K562 (cell line): Measurements from ENCODE around the gene FAM89B. TPM values are rescaled to one million over a fixed set of nuclear protein-coding genes. Genes with fewer than 3 reads are reported as not detected.

Experiments
- CBX5 ChIP-seq: IDR thresholded peaks from 2 replicates; pipeline ENCODE4 v1.6.1; 2014; ENCODE audit warnings: low read depth, borderline replicate concordance
- CBX8 ChIP-seq: fragments of 200-600 bp; sonication (generic); IDR thresholded peaks from 2 replicates; pipeline ENCODE4 v1.6.1; 2012; ENCODE audit warnings: borderline replicate concordance, mixed run types, low read depth, mild to moderate bottlenecking, moderate library complexity, mixed read lengths, low read length, control low read depth, inconsistent platforms; ENCODE audit not compliant: poor library complexity, severe bottlenecking; ENCODE audit errors: extremely low read depth
- CEBPG ChIP-seq, 3 experiments: fragments of 200-800 bp in 1 of 3; sonication (Bioruptor generic) in 1 of 3; sonication (generic) in 1 of 3; formaldehyde crosslinking in 1 of 3; IDR thresholded peaks in 2 of 3; conservative IDR thresholded peaks in 1 of 3; 2 replicates each; pipeline versions ENCODE4 v1.6.1 to v1.8.0; 2016 to 2022; ENCODE audit warnings: missing compliant biosample characterization in 2 of 3, missing genetic modification characterization in 2 of 3, mild to moderate bottlenecking in 1 of 3, missing genetic modification reagents in 1 of 3
- ESRRA ChIP-seq: fragments of 450-650 bp; IDR thresholded peaks from 2 replicates; pipeline ENCODE4 v1.6.1; 2014; ENCODE audit warnings: low read depth, mild to moderate bottlenecking, moderate library complexity, borderline replicate concordance
- FOSL1 ChIP-seq: fragments of 200-800 bp; sonication (Bioruptor generic); conservative IDR thresholded peaks from 2 replicates; pipeline ENCODE4 v1.6.1; 2016; ENCODE audit warnings: missing genetic modification characterization, missing compliant biosample characterization
- FOXK1 ChIP-seq: sonication (generic); formaldehyde crosslinking; IDR thresholded peaks from 2 replicates; pipeline ENCODE4 v1.8.0; 2022; ENCODE audit warnings: missing genetic modification reagents, mild to moderate bottlenecking, borderline replicate concordance
- GATAD2A ChIP-seq: fragments of 450-650 bp; IDR thresholded peaks from 2 replicates; pipeline ENCODE4 v1.6.1; 2017
- IRF2 ChIP-seq: sonication (generic); formaldehyde crosslinking; IDR thresholded peaks from 2 replicates; pipeline ENCODE4 v1.8.1; 2022; ENCODE audit warnings: mild to moderate bottlenecking, missing genetic modification reagents
- MCM7 ChIP-seq, 2 experiments: fragments of 450-650 bp; IDR thresholded peaks; 2 replicates each; pipeline ENCODE4 v1.6.1; 2016 to 2018
- MTA2 ChIP-seq: fragments of 450-650 bp; IDR thresholded peaks from 2 replicates; pipeline ENCODE4 v1.6.1; 2016; ENCODE audit warnings: low read depth
- NELFE ChIP-seq: IDR thresholded peaks from 2 replicates; pipeline ENCODE4 v1.6.1; 2011; ENCODE audit warnings: mild to moderate bottlenecking; ENCODE audit not compliant: insufficient read depth, insufficient read length
- NEUROD1 ChIP-seq: fragments of 150-350 bp; IDR thresholded peaks from 2 replicates; pipeline ENCODE4 v1.6.1; 2014; ENCODE audit warnings: borderline replicate concordance, low read length, low read depth; ENCODE audit not compliant: partially characterized antibody
- NR1H2 ChIP-seq: sonication (generic); formaldehyde crosslinking; IDR thresholded peaks from 2 replicates; pipeline ENCODE4 v1.4.0; 2020; ENCODE audit warnings: mild to moderate bottlenecking, missing genetic modification reagents
- POLR2B ChIP-seq: fragments of 450-650 bp; IDR thresholded peaks from 2 replicates; pipeline ENCODE4 v1.6.1; 2018; ENCODE audit warnings: low read depth; ENCODE audit not compliant: partially characterized antibody
- RBFOX2 ChIP-seq: fragments of 200-400 bp; formaldehyde crosslinking; IDR thresholded peaks from 2 replicates; pipeline ENCODE4 v1.6.1; 2017; ENCODE audit warnings: low read depth, mild to moderate bottlenecking, low read length, moderate library complexity
- RFX5 ChIP-seq: IDR thresholded peaks from 2 replicates; pipeline ENCODE4 v1.6.1; 2011; ENCODE audit warnings: low read depth, mild to moderate bottlenecking, improper control_type of control experiment, low read length
- SMAD2 ChIP-seq: fragments of 150-350 bp; IDR thresholded peaks from 2 replicates; pipeline ENCODE4 v1.6.1; 2014; ENCODE audit warnings: low read depth, mild to moderate bottlenecking, low read length
- SRSF9 ChIP-seq: fragments of 200-400 bp; formaldehyde crosslinking; IDR thresholded peaks from 2 replicates; pipeline ENCODE4 v1.6.1; 2017; ENCODE audit warnings: low read depth, low read length, borderline replicate concordance
- ZNF133 ChIP-seq: fragments of 250-450 bp; sonication (Bioruptor Pico); IDR thresholded peaks from 2 replicates; pipeline ENCODE4 v1.4.0; 2020; ENCODE audit warnings: mild to moderate bottlenecking
- ZNF277 ChIP-seq: fragments of 250-450 bp; sonication (Bioruptor Pico); IDR thresholded peaks from 2 replicates; pipeline ENCODE4 v1.8.0; 2022; ENCODE audit warnings: inconsistent platforms, mild to moderate bottlenecking, moderate library complexity, borderline replicate concordance
- ZNF398 ChIP-seq: fragments of 250-450 bp; sonication (Bioruptor Pico); IDR thresholded peaks from 2 replicates; pipeline ENCODE4 v1.8.0; 2021; ENCODE audit warnings: moderate library complexity, mild to moderate bottlenecking, inconsistent platforms
- polyA plus RNA-seq, 8 experiments: library from polyadenylated mRNA; depleted of rRNA in 4 of 8; stranded (reverse) in 5 of 8; unstranded in 3 of 8; fragments of >200 nt; fragmentation: Nextera tagmentation in 2 of 8; fragmentation: Illumina TruSeq in 1 of 8; extraction: Ambion mirVana in 2 of 8; extraction: Trizol in 1 of 8; gene quantifications; 2 replicates each; pipeline versions ENCODE4 v1.2.1 to v1.2.3, GENCODE V29; 2011 to 2014; ENCODE audit warnings: inconsistent platforms in 1 of 8, missing spikeins in 1 of 8
- total RNA-seq, 7 experiments: library from RNA; depleted of rRNA in 6 of 7; stranded (reverse); fragments of >200 nt in 6 of 7; fragmentation: Illumina TruSeq in 2 of 7; extraction: Trizol in 2 of 7; gene quantifications; 2 replicates each; pipeline versions ENCODE4 v1.2.1 to v1.2.3, GENCODE V29; 2011 to 2021; ENCODE audit warnings: low replicate concordance in 1 of 7
- TF ChIP-seq, protein P1 (sequence below): sonication (generic); IDR thresholded peaks from 2 replicates; pipeline ENCODE4 v1.6.1; 2016
- TF ChIP-seq, protein P2 (sequence below): sonication (generic); formaldehyde crosslinking; IDR thresholded peaks from 2 replicates; pipeline ENCODE4 v1.5.0; 2020; ENCODE audit warnings: missing genetic modification reagents

FAM89B gene
- total and polyA plus RNA-seq, 9 of the 15 experiments (the other 6 are each of a cell fraction or from before 2014, with no cell fraction given) = 0.32 to 27.6 (median 11.9) TPM

DNA sequence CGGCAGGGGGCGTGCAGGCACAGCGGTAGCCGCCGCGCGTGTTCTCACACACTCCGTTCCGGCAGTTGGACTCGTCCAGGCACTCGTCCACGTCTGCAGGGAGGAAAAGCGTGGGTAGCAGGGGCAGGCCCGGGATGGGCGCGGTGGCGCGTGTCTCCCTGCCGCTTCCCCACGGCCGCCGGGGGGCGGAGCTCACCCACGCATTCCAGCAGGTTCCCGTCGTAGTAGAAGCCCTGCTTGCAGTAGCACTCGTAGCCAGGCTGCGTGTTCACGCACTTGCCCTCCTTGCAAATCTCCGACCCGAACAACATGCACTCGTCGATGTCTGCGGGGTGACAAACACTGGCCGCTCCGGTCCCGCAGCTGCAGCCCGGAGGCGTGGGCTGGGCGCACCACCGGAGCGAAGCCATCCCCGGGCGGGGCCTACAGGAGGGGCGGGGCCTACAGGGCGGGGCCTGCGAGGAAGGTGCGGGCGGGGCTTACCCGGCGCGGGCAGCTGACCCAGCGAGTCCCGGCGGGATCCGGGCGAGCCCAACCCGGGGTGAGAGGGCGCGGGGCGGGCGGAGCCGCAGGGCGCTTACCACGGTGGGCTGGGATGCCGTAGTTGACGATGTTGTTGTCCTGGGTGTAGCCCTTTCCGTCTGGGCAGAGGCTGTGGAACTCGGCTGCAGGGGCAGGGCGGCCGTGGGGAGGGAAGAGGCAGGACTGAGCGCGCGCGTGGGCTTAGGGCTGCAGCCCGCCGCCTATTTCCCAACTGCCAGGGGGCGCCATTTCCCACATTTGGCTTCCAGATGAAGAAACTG, 31.8 kb upstream of the FAM89B start (continued):
- TF ChIP-seq IRF2 = no peak
- TF ChIP-seq GATAD2A = peak; percentile 77
- TF ChIP-seq NEUROD1 = peak; percentile 48
- TF ChIP-seq FOXK1 (CRISPR knock-in tag) = no peak
- TF ChIP-seq CBX5 = 0 out of 2 replicates have a peak, but pooled peaks have one; percentile 59
- TF ChIP-seq SMAD2 = no peak
- TF ChIP-seq NR1H2 (CRISPR knock-in tag) = no peak
- TF ChIP-seq ESRRA = peak; percentile 38; the same call in 1 of the 2 replicates
- TF ChIP-seq, protein P1, sequence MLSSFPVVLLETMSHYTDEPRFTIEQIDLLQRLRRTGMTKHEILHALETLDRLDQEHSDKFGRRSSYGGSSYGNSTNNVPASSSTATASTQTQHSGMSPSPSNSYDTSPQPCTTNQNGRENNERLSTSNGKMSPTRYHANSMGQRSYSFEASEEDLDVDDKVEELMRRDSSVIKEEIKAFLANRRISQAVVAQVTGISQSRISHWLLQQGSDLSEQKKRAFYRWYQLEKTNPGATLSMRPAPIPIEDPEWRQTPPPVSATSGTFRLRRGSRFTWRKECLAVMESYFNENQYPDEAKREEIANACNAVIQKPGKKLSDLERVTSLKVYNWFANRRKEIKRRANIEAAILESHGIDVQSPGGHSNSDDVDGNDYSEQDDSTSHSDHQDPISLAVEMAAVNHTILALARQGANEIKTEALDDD = no peak
- TF ChIP-seq CBX8 = no peak
- TF ChIP-seq CEBPG (CRISPR knock-in tag; IDR thresholded peaks at IDR 0.05) = peak; percentile 50; the same call in 1 of the 2 replicates
- peak in 1 of 2 experiments; percentile 70; a peak in 2 of 4 replicates for TF ChIP-seq CEBPG (tag; conservative IDR thresholded peaks at IDR 0.05 in 1 of 2, IDR thresholded peaks at IDR 0.05 in 1 of 2)
- peak; percentile 74 for TF ChIP-seq RBFOX2
- TF ChIP-seq NELFE = no peak
- no peak for TF ChIP-seq MCM7 (IDR thresholded peaks at IDR 0.05)
- TF ChIP-seq, protein P2, sequence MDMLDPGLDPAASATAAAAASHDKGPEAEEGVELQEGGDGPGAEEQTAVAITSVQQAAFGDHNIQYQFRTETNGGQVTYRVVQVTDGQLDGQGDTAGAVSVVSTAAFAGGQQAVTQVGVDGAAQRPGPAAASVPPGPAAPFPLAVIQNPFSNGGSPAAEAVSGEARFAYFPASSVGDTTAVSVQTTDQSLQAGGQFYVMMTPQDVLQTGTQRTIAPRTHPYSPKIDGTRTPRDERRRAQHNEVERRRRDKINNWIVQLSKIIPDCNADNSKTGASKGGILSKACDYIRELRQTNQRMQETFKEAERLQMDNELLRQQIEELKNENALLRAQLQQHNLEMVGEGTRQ (CRISPR knock-in tag) = peak; percentile 66
- TF ChIP-seq FOSL1 (tag) = peak; percentile 29
- no peak for TF ChIP-seq RFX5
- TF ChIP-seq ZNF133 (CRISPR knock-in tag) = no peak
- no peak for TF ChIP-seq SRSF9
- TF ChIP-seq ZNF398 (CRISPR knock-in tag) = no peak
- no peak for TF ChIP-seq POLR2B
- no peak for TF ChIP-seq ZNF277
- TF ChIP-seq MTA2 = 0 out of 2 replicates have a peak, but pooled peaks have one; percentile 27
